Measurements from ENCODE around the gene AK9. TPM values are rescaled to one million over a fixed set of nuclear protein-coding genes. Genes with fewer than 3 reads are reported as not detected.

Gene AK9
- total RNA-seq, 4 donors from 2014 or later: 3.1 to 9.5 (median 6.3) TPM

DNA sequence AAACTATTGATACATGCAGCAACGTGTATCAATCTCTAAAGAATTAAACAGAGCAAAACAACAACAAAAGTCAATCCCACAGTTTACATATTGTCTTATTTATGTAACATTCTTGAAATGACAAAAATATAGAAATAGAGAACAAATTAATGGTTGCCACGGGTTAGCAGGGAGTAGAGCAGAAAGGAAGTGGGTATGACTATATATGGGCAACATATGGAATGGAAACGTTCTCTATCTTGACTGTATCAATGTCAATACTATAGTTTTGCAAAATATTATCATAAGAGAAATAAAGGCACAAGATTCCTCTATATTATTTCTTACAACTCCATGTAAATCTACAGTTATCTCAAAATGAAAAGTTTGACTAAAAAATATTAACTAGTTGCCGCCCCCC, 12.8 kb downstream of the AK9 start:
- no peak overlapping the region for H3K4me3 ChIP-seq
- H3K4me1 ChIP-seq: no peaks in the 10 kb centered on the region
- no peak for TF ChIP-seq EP300 (IDR thresholded peaks at IDR 0.05)
- TF ChIP-seq POLR2A (IDR thresholded peaks at IDR 0.05): no peak
- no peak for DNase-seq (ENCODE audit: low spot score in 2 of 2)
- no peaks in the 10 kb centered on the region for H3K36me3 ChIP-seq
- H3K9me3 ChIP-seq: no peaks in the 10 kb centered on the region
- 74% methylated on average over 4 of the region's 4 CpGs for WGBS
- H3K27ac ChIP-seq: no peak overlapping the region
- no peaks in the 10 kb centered on the region for H3K27me3 ChIP-seq

DNA sequence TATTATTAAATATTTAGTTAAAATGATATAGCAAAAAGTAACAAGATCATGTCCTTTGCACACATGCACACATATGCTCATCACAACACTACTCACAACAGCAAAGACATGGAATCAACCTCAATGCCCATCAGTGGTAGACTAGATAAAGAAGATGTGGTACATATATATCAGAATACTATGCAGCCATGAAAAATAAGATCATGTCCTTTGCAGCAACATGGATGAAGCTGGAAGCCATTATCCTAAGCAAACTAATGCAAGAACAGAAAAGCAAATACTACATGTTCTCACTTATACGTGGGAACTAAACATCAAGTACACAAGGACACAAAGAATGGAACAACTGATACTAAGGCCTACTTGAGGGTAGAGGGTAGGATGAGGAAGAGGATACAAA, 14.3 kb downstream of the AK9 start:
- TF ChIP-seq EP300 (IDR thresholded peaks at IDR 0.05) (no peak), POLR2AphosphoS5 (IDR thresholded peaks at IDR 0.05) (no peak), POLR2A (IDR thresholded peaks at IDR 0.05) (no peak)
- TF ChIP-seq, protein P1, sequence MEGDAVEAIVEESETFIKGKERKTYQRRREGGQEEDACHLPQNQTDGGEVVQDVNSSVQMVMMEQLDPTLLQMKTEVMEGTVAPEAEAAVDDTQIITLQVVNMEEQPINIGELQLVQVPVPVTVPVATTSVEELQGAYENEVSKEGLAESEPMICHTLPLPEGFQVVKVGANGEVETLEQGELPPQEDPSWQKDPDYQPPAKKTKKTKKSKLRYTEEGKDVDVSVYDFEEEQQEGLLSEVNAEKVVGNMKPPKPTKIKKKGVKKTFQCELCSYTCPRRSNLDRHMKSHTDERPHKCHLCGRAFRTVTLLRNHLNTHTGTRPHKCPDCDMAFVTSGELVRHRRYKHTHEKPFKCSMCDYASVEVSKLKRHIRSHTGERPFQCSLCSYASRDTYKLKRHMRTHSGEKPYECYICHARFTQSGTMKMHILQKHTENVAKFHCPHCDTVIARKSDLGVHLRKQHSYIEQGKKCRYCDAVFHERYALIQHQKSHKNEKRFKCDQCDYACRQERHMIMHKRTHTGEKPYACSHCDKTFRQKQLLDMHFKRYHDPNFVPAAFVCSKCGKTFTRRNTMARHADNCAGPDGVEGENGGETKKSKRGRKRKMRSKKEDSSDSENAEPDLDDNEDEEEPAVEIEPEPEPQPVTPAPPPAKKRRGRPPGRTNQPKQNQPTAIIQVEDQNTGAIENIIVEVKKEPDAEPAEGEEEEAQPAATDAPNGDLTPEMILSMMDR (IDR thresholded peaks at IDR 0.05): no peak
- Histone ChIP-seq H3K27me3 (no peaks in the 10 kb centered on the region), H3K27ac (no peak overlapping the region), H3K4me1 (no peaks in the 10 kb centered on the region), H3K36me3 (no peaks in the 10 kb centered on the region), H3K4me3 (no peak overlapping the region), H3K9me3 (no peaks in the 10 kb centered on the region)
- 100% methylated on average over 1 of the region's 1 CpG for WGBS
- no peak for DNase-seq (ENCODE audit: low spot score in 2 of 2)

DNA sequence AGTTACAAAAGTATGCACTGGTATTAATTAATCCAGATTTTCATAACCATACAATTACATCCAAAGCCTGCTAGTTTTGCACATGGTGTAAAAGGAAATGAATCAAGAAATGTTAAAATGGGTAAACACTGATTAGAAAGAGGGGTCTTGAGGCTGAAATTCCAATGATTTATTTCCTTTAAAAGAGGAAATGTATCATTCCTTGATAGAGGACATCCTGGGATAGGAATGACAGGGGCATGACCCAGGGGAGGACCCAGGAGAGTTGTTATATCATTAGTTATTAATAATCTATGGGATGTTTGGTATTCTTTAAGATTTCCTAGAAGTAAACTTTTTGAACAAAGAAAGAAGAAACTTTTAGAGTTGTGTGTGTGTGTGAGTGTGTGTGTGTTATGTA, 18.2 kb downstream of the AK9 start:
- no peak for DNase-seq (ENCODE audit: low spot score in 2 of 2)
- no peak overlapping the region for H3K4me3 ChIP-seq
- TF ChIP-seq EP300 (IDR thresholded peaks at IDR 0.05) (no peak), POLR2A (IDR thresholded peaks at IDR 0.05) (no peak), POLR2AphosphoS5 (IDR thresholded peaks at IDR 0.05) (no peak)
- TF ChIP-seq, protein P1 (IDR thresholded peaks at IDR 0.05): no peak
- no peaks in the 10 kb centered on the region for H3K27me3 ChIP-seq
- no peaks in the 10 kb centered on the region for H3K36me3 ChIP-seq
- H3K9me3 ChIP-seq: no peaks in the 10 kb centered on the region
- H3K4me1 ChIP-seq: no peaks in the 10 kb centered on the region
- no peak overlapping the region for H3K27ac ChIP-seq

DNA sequence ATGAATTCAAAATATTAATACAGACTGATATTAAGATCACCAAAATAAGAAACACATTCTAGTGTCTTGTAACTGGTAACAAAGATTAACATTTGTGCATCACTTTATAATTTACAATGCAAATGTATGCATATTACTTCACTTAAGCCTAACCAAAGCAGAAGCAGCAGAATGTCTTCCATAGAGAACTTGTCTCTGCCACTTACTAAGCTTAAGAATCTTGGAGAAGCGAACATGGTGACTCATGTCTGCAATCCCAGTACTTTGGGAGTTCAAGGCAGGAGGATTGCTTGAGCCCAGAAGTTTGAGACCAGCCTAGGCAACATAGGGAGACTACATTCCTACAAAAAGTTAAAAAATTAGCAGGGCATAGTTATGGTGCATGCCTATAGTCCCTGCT, 18.8 kb downstream of the AK9 start:
- no peak for DNase-seq (ENCODE audit: low spot score in 2 of 2)
- Histone ChIP-seq H3K27me3 (no peaks in the 10 kb centered on the region), H3K4me3 (no peak overlapping the region), H3K9me3 (no peaks in the 10 kb centered on the region), H3K36me3 (no peaks in the 10 kb centered on the region), H3K4me1 (no peaks in the 10 kb centered on the region), H3K27ac (no peak overlapping the region)
- TF ChIP-seq POLR2AphosphoS5 (IDR thresholded peaks at IDR 0.05): no peak
- TF ChIP-seq, protein P1 (IDR thresholded peaks at IDR 0.05): no peak
- no peak for TF ChIP-seq POLR2A (IDR thresholded peaks at IDR 0.05)
- no peak for TF ChIP-seq EP300 (IDR thresholded peaks at IDR 0.05)
- WGBS: 87% methylated on average over 1 of the region's 1 CpG

DNA sequence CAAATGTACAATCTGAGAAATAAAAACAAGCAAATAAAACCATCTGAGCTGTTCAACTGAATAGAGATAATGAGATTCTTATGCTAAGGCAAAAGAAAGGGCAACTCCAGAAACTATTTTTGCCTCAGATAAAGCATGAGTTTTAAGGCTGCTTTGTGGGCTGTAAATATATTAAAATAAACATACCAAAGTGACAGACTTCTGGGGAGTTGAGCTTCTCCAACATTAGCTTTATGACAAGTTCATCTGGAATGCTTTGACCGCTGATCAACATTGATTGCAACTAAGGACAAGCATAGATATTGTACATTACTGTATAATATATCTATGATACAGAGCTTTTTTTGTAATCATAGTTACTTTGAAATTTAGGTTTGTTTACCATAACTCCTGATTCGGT, 19.3 kb downstream of the AK9 start:
- Histone ChIP-seq H3K4me3 (no peak overlapping the region), H3K27ac (no peak overlapping the region), H3K9me3 (no peaks in the 10 kb centered on the region), H3K4me1 (no peaks in the 10 kb centered on the region), H3K36me3 (no peaks in the 10 kb centered on the region), H3K27me3 (no peaks in the 10 kb centered on the region)
- TF ChIP-seq, protein P1 (IDR thresholded peaks at IDR 0.05): no peak
- no peak for TF ChIP-seq POLR2A (IDR thresholded peaks at IDR 0.05)
- no peak for TF ChIP-seq POLR2AphosphoS5 (IDR thresholded peaks at IDR 0.05)
- TF ChIP-seq EP300 (IDR thresholded peaks at IDR 0.05): no peak
- no peak for DNase-seq (ENCODE audit: low spot score in 2 of 2)
- WGBS: 71% methylated on average over 2 of the region's 2 CpGs

DNA sequence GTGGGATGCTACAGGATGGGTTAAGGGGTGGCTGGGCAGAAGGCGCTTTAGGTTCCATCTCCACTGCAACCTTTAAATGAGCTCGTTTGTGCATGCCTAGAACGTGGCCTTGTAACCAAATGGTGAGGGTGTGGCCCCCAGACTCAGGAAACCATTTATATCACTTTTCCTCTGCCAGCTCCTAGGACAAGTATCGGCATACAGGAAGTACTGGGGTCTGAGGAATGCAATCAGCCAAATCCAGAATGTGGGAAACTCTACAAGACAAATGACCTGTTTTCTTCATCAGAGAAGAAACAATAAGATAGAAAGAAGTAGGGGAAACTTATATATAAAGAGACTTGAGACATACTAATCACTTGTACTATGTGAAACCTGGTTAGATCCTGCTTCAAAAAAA, 21.2 kb downstream of the AK9 start:
- no peaks in the 10 kb centered on the region for H3K9me3 ChIP-seq
- WGBS: 86% methylated on average over 4 of the region's 4 CpGs
- no peaks in the 10 kb centered on the region for H3K36me3 ChIP-seq
- no peak overlapping the region for H3K27ac ChIP-seq
- H3K4me3 ChIP-seq: no peak overlapping the region
- no peak for TF ChIP-seq EP300 (IDR thresholded peaks at IDR 0.05)
- TF ChIP-seq POLR2AphosphoS5 (IDR thresholded peaks at IDR 0.05): no peak
- no peak for TF ChIP-seq POLR2A (IDR thresholded peaks at IDR 0.05)
- TF ChIP-seq, protein P1 (IDR thresholded peaks at IDR 0.05): no peak
- H3K4me1 ChIP-seq: peaks cover 8% of the 10 kb centered on the region
- DNase-seq (ENCODE audit: low spot score in 2 of 2): no peak
- H3K27me3 ChIP-seq: no peaks in the 10 kb centered on the region
